RWPE1 (cell line): Measurements from ENCODE around the gene DPH7.

ENCODE experiments used
- CTCF ChIA-PET: fragments of 350-600 bp; sonication (Branson Sonifier 250); formaldehyde crosslinking; extraction: SDS; loops from one replicate; lab custom pipeline; 2021; lab: Yijun Ruan, JAX
- POLR2A ChIA-PET: fragments of 400-600 bp; formaldehyde crosslinking; extraction: SDS; loops from one replicate; lab custom pipeline; 2020; ENCODE audit warnings: antibody characterized with exemption; ENCODE audit not compliant: low non-redundant PET; lab: Yijun Ruan, JAX
- DNase-seq: peaks from one replicate; pipeline ENCODE4 v3.0.0; 2012; ENCODE audit warnings: low spot score
- H3K27ac ChIP-seq: fragments of 450-650 bp; 2 replicates; pipeline ENCODE4 v1.5.1; 2017
- CTCF ChIP-seq: fragments of 450-650 bp; conservative IDR thresholded peaks from 2 replicates; pipeline ENCODE4 v1.5.1; 2017; ENCODE audit warnings: low read depth, mild to moderate bottlenecking

The DPH7 gene

GRCh38 chr9:137582286-137582860 lies 3.6 kb upstream of the DPH7 start:
- POLR2A ChIA-PET = no interaction called here
- CTCF ChIA-PET = interaction anchor here (0.6 to 6.2 kb wide), 5 partner anchors 7 to 210 kb away, joined by 3 to 48 read pairs (median 4); partner anchors contain the start of gene ZMYND19
- H3K27ac ChIP-seq = peak overlapping the region; percentile 85
- no peak for DNase-seq
- peak; percentile 34 for TF ChIP-seq CTCF

GRCh38 chr9:137581361-137582285 lies 2.9 kb upstream of the DPH7 start:
- peak overlapping the region; percentile 85 for H3K27ac ChIP-seq
- TF ChIP-seq CTCF = no peak
- no peak for DNase-seq
- CTCF ChIA-PET = interaction anchor here (0.7 to 6.2 kb wide), 3 partner anchors 8 to 26 kb away, joined by 4 to 48 read pairs (median 5); partner anchors contain the start of gene ZMYND19
- POLR2A ChIA-PET = interaction anchor here (0.5 to 0.7 kb wide), 3 partner anchors 8 to 96 kb away, joined by 3 to 11 read pairs (median 5); no protein-coding TSS in a partner anchor

GRCh38 chr9:137580954-137581322 lies 2.2 kb upstream of the DPH7 start:
- CTCF ChIA-PET = interaction anchor here (0.5 to 6.2 kb wide), 3 partner anchors 9 to 108 kb away, joined by 3 to 48 read pairs (median 3); partner anchors contain the start of gene ZMYND19
- no peak for TF ChIP-seq CTCF

GRCh38 chr9:137580209-137580953 lies 1.7 kb upstream of the DPH7 start:
- POLR2A ChIA-PET = interaction anchor here (0.5 to 1.6 kb wide), 3 partner anchors 8 to 16 kb away, joined by 5 to 11 read pairs (median 10); no protein-coding TSS in a partner anchor
- DNase-seq = no peak
- CTCF ChIA-PET = interaction anchor here (0.5 to 6.2 kb wide), 6 partner anchors 9 to 376 kb away, joined by 3 to 48 read pairs (median 3); partner anchors contain the start of gene ZMYND19
- H3K27ac ChIP-seq = peak overlapping the region; percentile 85
- TF ChIP-seq CTCF = no peak

More at GRCh38 chr9:137580954-137581322, 2.2 kb upstream of the DPH7 start:
- POLR2A ChIA-PET = interaction anchor here (0.5 to 0.7 kb wide), 2 partner anchors 8 to 16 kb away, joined by 5 to 11 read pairs; no protein-coding TSS in a partner anchor
- peak overlapping the region; percentile 85 for H3K27ac ChIP-seq
- DNase-seq = no peak

- DNase-seq = no peak
- CTCF ChIA-PET = interaction anchor here (0.5 to 6.2 kb wide), 11 partner anchors 11 to 305 kb away, joined by 3 to 48 read pairs (median 5); partner anchors contain the start of genes EHMT1, PNPLA7 and ZMYND19
- H3K27ac ChIP-seq = peak overlapping the region; percentile 85
- no peak; the same call in 1 of the 2 replicates for TF ChIP-seq CTCF
- POLR2A ChIA-PET = interaction anchor here (0.7 to 1.6 kb wide), 3 partner anchors 9 to 29 kb away, joined by 3 to 10 read pairs (median 5); partner anchors contain the start of gene PNPLA7
Observed at GRCh38 chr9:137579259-137579604, 507 bp upstream of the DPH7 start.
